IMR-90 (cell line): Measurements from ENCODE around the gene IL17C. TPM values are rescaled to one million over a fixed set of nuclear protein-coding genes. Genes with fewer than 3 reads are reported as not detected.

Experiments
- ATAC-seq: fragments of 200-7000 bp; cut with Tn5 transposase; 2 replicates; pipeline ENCODE4 v1.9.1; 2020; ENCODE audit warnings: low read depth, mild to moderate bottlenecking, moderate library complexity
- BruUV-seq: library from RNA; stranded (reverse); fragments of 400-500 nt; replicated peaks from 2 replicates; lab custom pipeline; 2021; lab: Mats Ljungman, UMichigan
- CTCF ChIA-PET: fragments of 300-600 bp; formaldehyde crosslinking; extraction: SDS; loops from one replicate; lab custom pipeline; 2021; ENCODE audit warnings: antibody characterized with exemption; lab: Yijun Ruan, JAX
- POLR2A ChIA-PET: fragments of 300-600 bp; sonication (Branson Sonifier 250); formaldehyde crosslinking; loops from one replicate; lab custom pipeline; 2022; ENCODE audit warnings: antibody characterized with exemption; ENCODE audit not compliant: unreplicated experiment; lab: Charles Lee
- DNase-seq: peaks from one replicate; pipeline ENCODE4 v3.0.0; 2013
- H2AFZ ChIP-seq: replicated peaks from 2 replicates; pipeline ENCODE3; 2013; ENCODE audit warnings: low read length, mild to moderate bottlenecking; ENCODE audit not compliant: poor library complexity
- H2AK5ac ChIP-seq: 2 replicates; pipeline ENCODE4 v1.6.1; 2013; ENCODE audit warnings: low read depth, low read length, inconsistent platforms
- H2AK9ac ChIP-seq: replicated peaks from 2 replicates; pipeline ENCODE3; 2013; ENCODE audit warnings: mild to moderate bottlenecking, low read depth, low read length, moderate library complexity; ENCODE audit not compliant: poor library complexity
- H2BK120ac ChIP-seq: 2 replicates; pipeline ENCODE4 v1.6.1; 2013; ENCODE audit warnings: low read depth, low read length, inconsistent platforms
- H2BK15ac ChIP-seq: 3 replicates; pipeline ENCODE4 v1.6.1; 2013; ENCODE audit warnings: low read depth, low read length, inconsistent platforms
- H2BK20ac ChIP-seq: 2 replicates; pipeline ENCODE4 v1.6.1; 2013; ENCODE audit warnings: low read depth, mild to moderate bottlenecking, inconsistent platforms, low read length, moderate library complexity
- H2BK5ac ChIP-seq: 2 replicates; pipeline ENCODE4 v1.6.1; 2013; ENCODE audit warnings: mild to moderate bottlenecking, low read depth, low read length, inconsistent platforms; ENCODE audit not compliant: poor library complexity, severe bottlenecking
- H3K14ac ChIP-seq: replicated peaks from 2 replicates; pipeline ENCODE4 v1.6.1; 2013; ENCODE audit warnings: low read depth, low read length, inconsistent platforms
- H3K18ac ChIP-seq: 2 replicates; pipeline ENCODE4 v1.6.1; 2013; ENCODE audit warnings: low read depth, low read length, control low read depth
- H3K23ac ChIP-seq: 2 replicates; pipeline ENCODE4 v1.6.1; 2013; ENCODE audit warnings: low read depth, low read length, inconsistent platforms
- H3K27ac ChIP-seq: 2 replicates; pipeline ENCODE4 v1.5.1; 2013; ENCODE audit warnings: mild to moderate bottlenecking, control low read depth, low read length; ENCODE audit not compliant: insufficient read depth
- H3K27me3 ChIP-seq: 2 replicates; pipeline ENCODE4 v1.6.1; 2013; ENCODE audit warnings: low read length; ENCODE audit not compliant: control insufficient read depth, insufficient read depth
- H3K36me3 ChIP-seq: 2 replicates; pipeline ENCODE4 v1.6.1; 2013; ENCODE audit warnings: low read length, mixed read lengths; ENCODE audit not compliant: control insufficient read depth, insufficient read depth
- H3K4ac ChIP-seq: 2 replicates; pipeline ENCODE4 v1.6.1; 2013; ENCODE audit warnings: low read depth, low read length, inconsistent platforms
- H3K4me1 ChIP-seq: 2 replicates; pipeline ENCODE4 v1.6.1; 2013; ENCODE audit warnings: low read length, mixed read lengths; ENCODE audit not compliant: control insufficient read depth, insufficient read depth
- H3K4me2 ChIP-seq: 2 replicates; pipeline ENCODE4 v1.6.1; 2013; ENCODE audit warnings: low read depth, mild to moderate bottlenecking, control low read depth, low read length, moderate library complexity
- H3K4me3 ChIP-seq: 2 replicates; pipeline ENCODE4 v1.5.1; 2013; ENCODE audit warnings: low read depth, mild to moderate bottlenecking, control low read depth, low read length, moderate library complexity; ENCODE audit not compliant: insufficient read depth
- H3K56ac ChIP-seq: 2 replicates; pipeline ENCODE4 v1.6.1; 2013; ENCODE audit warnings: low read length, inconsistent platforms; ENCODE audit not compliant: insufficient read depth; ENCODE audit errors: extremely low read depth
- H3K79me1 ChIP-seq, 2 experiments: 2 replicates each; pipeline ENCODE4 v1.6.1; 2013; ENCODE audit warnings: low read length in 2 of 2, inconsistent platforms in 1 of 2, low read depth in 1 of 2
- H3K9ac ChIP-seq: 2 replicates; pipeline ENCODE4 v1.6.1; 2013; ENCODE audit warnings: low read depth, low read length, control low read depth
- H3K9me1 ChIP-seq: 2 replicates; pipeline ENCODE4 v1.6.1; 2013; ENCODE audit warnings: low read length, inconsistent platforms; ENCODE audit not compliant: insufficient read depth
- H3K9me3 ChIP-seq: 2 replicates; pipeline ENCODE4 v1.6.1; 2013; ENCODE audit warnings: low read length; ENCODE audit not compliant: control insufficient read depth, insufficient read depth
- H4K20me1 ChIP-seq: 2 replicates; pipeline ENCODE4 v1.6.1; 2013; ENCODE audit warnings: low read length, inconsistent platforms; ENCODE audit not compliant: insufficient read depth
- H4K5ac ChIP-seq: 2 replicates; pipeline ENCODE4 v1.6.1; 2013; ENCODE audit warnings: mild to moderate bottlenecking, low read depth, low read length, control low read depth
- H4K8ac ChIP-seq, 2 experiments: 2 replicates each; pipeline ENCODE4 v1.6.1; 2013; ENCODE audit warnings: low read depth in 2 of 2, low read length in 2 of 2, control low read depth in 1 of 2, inconsistent platforms in 1 of 2
- H4K91ac ChIP-seq: 2 replicates; pipeline ENCODE4 v1.6.1; 2013; ENCODE audit warnings: low read depth, low read length, inconsistent platforms; ENCODE audit not compliant: insufficient read depth
- BHLHE40 ChIP-seq: fragments of 150-350 bp; IDR thresholded peaks from 2 replicates; pipeline ENCODE4 v1.6.1; 2016; ENCODE audit warnings: mild to moderate bottlenecking, low read depth, low read length
- CEBPB ChIP-seq: IDR thresholded peaks from 2 replicates; pipeline ENCODE4 v1.6.1; 2012; ENCODE audit warnings: low read depth, low read length, improper control_type of control experiment
- CHD1 ChIP-seq: IDR thresholded peaks from 2 replicates; pipeline ENCODE4 v1.6.1; 2012; ENCODE audit warnings: low read depth, low read length, improper control_type of control experiment
- CTCF ChIP-seq: conservative IDR thresholded peaks from 2 replicates; pipeline ENCODE4 v1.5.1; 2012; ENCODE audit warnings: mild to moderate bottlenecking, low read depth, low read length, improper control_type of control experiment
- ELK1 ChIP-seq: fragments of 150-350 bp; IDR thresholded peaks from 2 replicates; pipeline ENCODE4 v1.6.1; 2016; ENCODE audit warnings: low read depth, mild to moderate bottlenecking, low read length, moderate library complexity, borderline replicate concordance
- FOS ChIP-seq: fragments of 150-350 bp; IDR thresholded peaks from 2 replicates; pipeline ENCODE4 v1.6.1; 2016; ENCODE audit warnings: low read depth, low read length
- MAFK ChIP-seq: IDR thresholded peaks from 2 replicates; pipeline ENCODE4 v1.6.1; 2012; ENCODE audit warnings: low read depth, low read length, improper control_type of control experiment
- MAZ ChIP-seq: IDR thresholded peaks from 2 replicates; pipeline ENCODE4 v1.6.1; 2012; ENCODE audit warnings: low read depth, mild to moderate bottlenecking, low read length, improper control_type of control experiment, moderate library complexity, borderline replicate concordance
- MXI1 ChIP-seq: IDR thresholded peaks from 2 replicates; pipeline ENCODE4 v1.6.1; 2012; ENCODE audit warnings: low read depth, mild to moderate bottlenecking, low read length, moderate library complexity, borderline replicate concordance
- NFE2L2 ChIP-seq: fragments of 150-350 bp; IDR thresholded peaks from 2 replicates; pipeline ENCODE4 v1.6.1; 2016; ENCODE audit warnings: low read depth, mild to moderate bottlenecking, low read length
- POLR2A ChIP-seq: IDR thresholded peaks from 2 replicates; pipeline ENCODE4 v1.6.1; 2012; ENCODE audit warnings: mild to moderate bottlenecking, low read depth, low read length
- RAD21 ChIP-seq: IDR thresholded peaks from 2 replicates; pipeline ENCODE4 v1.6.1; 2012; ENCODE audit warnings: low read length, improper control_type of control experiment
- RCOR1 ChIP-seq: IDR thresholded peaks from 2 replicates; pipeline ENCODE4 v1.6.1; 2012; ENCODE audit warnings: mild to moderate bottlenecking, low read length, improper control_type of control experiment; ENCODE audit not compliant: insufficient replicate concordance
- RFX5 ChIP-seq: IDR thresholded peaks from 2 replicates; pipeline ENCODE4 v1.8.0; 2012; ENCODE audit warnings: low read depth, mild to moderate bottlenecking, low read length, moderate library complexity
- SMC3 ChIP-seq: fragments of 150-350 bp; IDR thresholded peaks from 2 replicates; pipeline ENCODE4 v1.6.1; 2016; ENCODE audit warnings: low read depth, mild to moderate bottlenecking, antibody characterized with exemption, low read length, moderate library complexity
- USF2 ChIP-seq: fragments of 150-350 bp; IDR thresholded peaks from 2 replicates; pipeline ENCODE4 v1.6.1; 2017; ENCODE audit warnings: mild to moderate bottlenecking, antibody characterized with exemption, low read length, low read depth
- WGBS, 2 experiments: methylation state at CpG; one replicate each; pipeline versions ENCODE4 v1.1.5 to v1.1.7; 2013; ENCODE audit warnings: missing lambda C conversion rate in 2 of 2; ENCODE audit not compliant: insufficient read length in 1 of 2; ENCODE audit errors: extremely low coverage in 2 of 2; 5-methylcytosine and 5-hydroxymethylcytosine counted together
- dilution Hi-C: fragments of 300-500 bp; cut with HindIII; formaldehyde crosslinking; loops from one replicate; pipeline ENCODE4 v1.14.3; 2018; ENCODE audit warnings: low sequenced_read_pairs; ENCODE audit not compliant: unreplicated experiment
- in situ Hi-C: fragments of 300-500 bp; cut with MboI; formaldehyde crosslinking; loops from 3 replicates; pipeline ENCODE4 v1.14.3; 2019; ENCODE audit warnings: low sequenced_read_pairs, inconsistent platforms, mixed read lengths
- intact Hi-C: fragments of 100-400 bp; cut with micrococcal nuclease; formaldehyde crosslinking; loops from 2 replicates; pipeline ENCODE4 v1.10.0; 2022
- polyA plus RNA-seq, 3 experiments: library from polyadenylated mRNA; depleted of rRNA; stranded (reverse); fragments of >200 nt; gene quantifications; 2 replicates each; pipeline ENCODE4 v1.2.3, GENCODE V29; 2012; ENCODE audit warnings: low replicate concordance in 1 of 3
- total RNA-seq: library from RNA; depleted of rRNA; stranded (reverse); fragments of >200 nt; gene quantifications from 2 replicates; pipeline ENCODE4 v1.2.3, GENCODE V29; 2012

Gene IL17C
- total and polyA plus RNA-seq, 2 of the 4 experiments (the other 2 are of a cell fraction): 0.09 TPM; not detected in 1

- H3K9me1 ChIP-seq: no peaks in the 10 kb centered on the region
- ChIA-PET CTCF (no interaction called here), POLR2A (no interaction called here)
- no peak for TF ChIP-seq MXI1
- no peak for TF ChIP-seq MAFK
- no peak for TF ChIP-seq NFE2L2
- TF ChIP-seq CEBPB: no peak
- TF ChIP-seq BHLHE40: no peak
- TF ChIP-seq SMC3: no peak
- no peak for TF ChIP-seq RAD21
- TF ChIP-seq CHD1: no peak
- TF ChIP-seq MAZ: no peak
- TF ChIP-seq FOS: no peak
- no peak for TF ChIP-seq ELK1
- no peak for TF ChIP-seq CTCF
- no peak for TF ChIP-seq USF2
- no peak for TF ChIP-seq POLR2A
- TF ChIP-seq RCOR1: no peak
- no peak for TF ChIP-seq RFX5
- H2BK5ac ChIP-seq: no peak overlapping the region
- no peak overlapping the region for H3K14ac ChIP-seq
- no peak overlapping the region for H3K4me3 ChIP-seq
- intact Hi-C loops (no loop called here), in situ Hi-C loops (no loop called here), dilution Hi-C loops (no loop called here)
- H3K27ac ChIP-seq: no peak overlapping the region
- H3K4me1 ChIP-seq: peaks cover 5% of the 10 kb centered on the region; the same call in 1 of the 2 replicates
- H3K9ac ChIP-seq: no peak overlapping the region
- no peak overlapping the region for H2AK5ac ChIP-seq
- H2BK15ac ChIP-seq: no peak overlapping the region
- no peak overlapping the region for H2AFZ ChIP-seq
- H3K36me3 ChIP-seq: peaks cover 13% of the 10 kb centered on the region
- no peak overlapping the region for H3K18ac ChIP-seq
- no peak overlapping the region for H2BK120ac ChIP-seq
- no peak for DNase-seq
- no peak overlapping the region for H3K4ac ChIP-seq
- no TSS peak for BruUV-seq
- peaks cover 0 to 24% of the 10 kb centered on the region in 2 experiments; a peak in 3 of 4 replicates for H3K79me1 ChIP-seq
- no peak overlapping the region for H3K56ac ChIP-seq
- H4K91ac ChIP-seq: no peak overlapping the region
- H2BK20ac ChIP-seq: no peak overlapping the region
- no peak for ATAC-seq
- no peak overlapping the region for H3K4me2 ChIP-seq
- no peak overlapping the region for H4K5ac ChIP-seq
- H4K8ac ChIP-seq: no peak overlapping the region
- H3K23ac ChIP-seq: no peak overlapping the region
- no peaks in the 10 kb centered on the region for H3K9me3 ChIP-seq
- no peak overlapping the region for H2AK9ac ChIP-seq
- H3K27me3 ChIP-seq: no peaks in the 10 kb centered on the region
- 0 out of 2 replicates have a peak, but pooled peaks cover 5% of the 10 kb centered on the region for H4K20me1 ChIP-seq
- 88% methylated on average over 14 of the region's 29 CpGs; no CpG with 5 or more reads in 1 of the 2 experiments for WGBS, 2 experiments
These were observed 17.4 kb downstream of the IL17C start for GRCh38 chr16:88655733-88656281.
